HG03175 (cell line): ENCODE data around the gene PRRT1B.

Experiments used
- ATAC-seq: cut with Tn5 transposase; IDR thresholded peaks from one replicate; pipeline ENCODE4 v1.9.1; 2021; ENCODE audit warnings: mild to moderate bottlenecking, moderate library complexity; ENCODE audit not compliant: unreplicated experiment

PRRT1B gene

GRCh38 chr9:131594906-131595665, 49.8 kb downstream of the PRRT1B start:
- ATAC-seq = no peak

GRCh38 chr9:131595696-131596429, 50.5 kb downstream of the PRRT1B start:
- ATAC-seq = no peak

DNA sequence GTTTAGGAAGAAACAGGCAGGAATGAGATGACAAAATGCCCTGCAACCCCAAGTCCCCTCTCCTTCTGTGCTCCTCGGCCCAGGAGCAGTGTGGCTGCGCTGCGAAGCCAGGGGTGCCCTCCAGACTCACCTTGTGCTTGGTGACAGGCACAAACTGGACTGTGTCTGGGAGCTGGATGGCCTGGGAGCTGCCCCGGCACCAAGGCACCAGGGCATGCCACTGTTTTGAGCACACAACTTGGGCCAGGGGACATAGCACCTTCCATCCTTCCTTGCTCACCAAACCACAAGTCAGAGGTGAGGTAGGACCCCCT, 51.1 kb downstream of the PRRT1B start:
- ATAC-seq = no peak

- ATAC-seq = no peak
These were observed 51.9 kb downstream of the PRRT1B start for GRCh38 chr9:131597246-131597645.

GRCh38 chr9:131598121-131598520, 52.8 kb downstream of the PRRT1B start:
- ATAC-seq = no peak

- no peak for ATAC-seq
These were observed 56.4 kb downstream of the PRRT1B start for GRCh38 chr9:131601683-131602181.

GRCh38 chr9:131603199-131603598, 57.9 kb downstream of the PRRT1B start:
- no peak for ATAC-seq

DNA sequence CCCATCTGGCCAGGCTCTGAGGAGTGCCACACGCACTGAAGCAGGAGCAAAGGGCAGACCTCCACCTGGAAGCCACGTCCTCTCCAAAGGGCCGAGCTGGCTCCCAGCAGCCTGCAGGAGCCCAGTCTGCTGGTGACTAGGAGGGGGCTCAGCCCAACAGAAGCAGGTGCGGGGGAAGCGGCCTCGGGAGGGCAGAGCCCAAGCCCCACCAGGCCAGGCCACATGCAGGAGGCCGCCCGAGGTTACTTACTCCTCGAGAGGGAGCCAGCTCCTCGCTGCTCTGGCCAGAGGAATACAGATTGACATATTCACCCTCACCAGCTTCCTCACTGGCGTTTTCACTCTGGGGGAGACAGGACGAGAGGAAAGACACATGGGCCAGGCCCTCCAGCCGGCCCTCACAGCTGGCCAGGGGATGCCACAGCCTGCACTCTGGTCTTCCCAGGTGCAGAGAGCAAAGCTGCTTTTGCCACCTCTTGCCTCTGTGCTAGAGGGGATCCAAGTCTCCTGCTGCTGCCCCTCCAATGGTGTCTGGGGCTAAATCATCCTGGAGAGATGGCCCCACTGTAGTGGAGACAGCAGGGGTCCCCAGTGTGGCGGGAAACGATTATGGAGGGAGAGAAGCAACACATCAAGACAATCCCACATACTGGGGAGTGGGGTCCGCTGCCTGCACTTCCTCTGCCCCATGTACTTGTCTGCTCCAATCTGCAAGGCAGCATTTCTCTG, 58.6 kb downstream of the PRRT1B start:
- no peak for ATAC-seq

DNA sequence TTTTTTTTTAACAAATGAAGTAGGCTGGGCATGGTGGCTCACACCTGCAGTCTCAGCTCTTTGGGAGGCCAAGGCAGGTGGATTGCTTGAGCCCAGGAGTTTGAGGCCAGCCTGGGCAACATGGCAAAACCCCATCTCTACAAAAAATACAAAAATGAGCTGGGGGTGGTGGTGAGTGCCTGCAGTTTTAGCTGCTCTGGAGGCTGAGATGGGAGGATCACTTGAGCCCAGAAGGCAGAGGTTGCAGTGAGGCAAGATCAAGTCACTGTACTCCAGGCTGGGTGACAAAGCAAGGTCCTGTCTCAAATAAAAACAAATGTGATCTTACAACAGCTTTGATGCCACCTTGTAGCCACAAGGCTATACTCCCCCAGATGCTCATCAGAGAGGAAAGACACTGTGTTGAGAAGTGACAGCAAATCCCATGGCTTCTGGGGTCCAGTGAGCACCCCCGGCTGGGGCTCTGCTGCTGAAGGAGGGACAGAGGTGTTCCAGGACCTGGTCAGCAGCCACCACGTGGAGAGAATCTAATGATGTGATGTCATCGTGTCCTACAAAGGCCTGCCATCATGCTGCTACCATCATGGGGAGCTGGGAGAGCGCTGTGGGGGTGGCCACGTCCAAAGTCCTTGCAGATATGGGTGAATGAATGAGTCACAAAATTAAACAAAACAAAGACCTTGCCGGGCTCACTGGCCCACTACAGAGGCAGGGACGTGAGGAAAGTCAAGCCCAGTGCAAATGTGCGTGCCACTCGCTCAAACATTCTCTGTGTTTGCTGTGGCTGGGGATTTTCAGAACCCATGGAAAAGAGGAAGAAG, 60.7 kb downstream of the PRRT1B start:
- no peak for ATAC-seq

- no peak for ATAC-seq
These were observed 61.7 kb downstream of the PRRT1B start for GRCh38 chr9:131606896-131607567.

DNA sequence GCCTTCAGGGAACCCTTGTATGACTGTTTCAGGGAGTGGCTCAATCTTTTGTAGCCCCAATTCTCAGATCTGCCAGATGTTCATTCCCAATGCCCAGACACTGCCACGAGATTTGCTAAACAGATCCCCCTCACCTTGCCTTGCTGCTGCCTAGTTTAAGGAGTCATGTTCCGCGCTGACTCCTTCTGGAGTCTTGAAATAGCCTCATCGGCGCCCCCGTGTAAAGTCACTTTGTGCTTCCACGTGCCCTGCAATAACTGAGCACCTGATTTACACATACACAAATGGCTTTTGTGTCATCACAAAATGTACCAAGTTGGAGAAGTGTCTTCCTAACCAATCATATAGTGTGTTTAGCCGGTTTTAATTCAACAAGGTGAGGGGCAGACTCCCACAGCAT, 62.3 kb downstream of the PRRT1B start:
- no peak for ATAC-seq

DNA sequence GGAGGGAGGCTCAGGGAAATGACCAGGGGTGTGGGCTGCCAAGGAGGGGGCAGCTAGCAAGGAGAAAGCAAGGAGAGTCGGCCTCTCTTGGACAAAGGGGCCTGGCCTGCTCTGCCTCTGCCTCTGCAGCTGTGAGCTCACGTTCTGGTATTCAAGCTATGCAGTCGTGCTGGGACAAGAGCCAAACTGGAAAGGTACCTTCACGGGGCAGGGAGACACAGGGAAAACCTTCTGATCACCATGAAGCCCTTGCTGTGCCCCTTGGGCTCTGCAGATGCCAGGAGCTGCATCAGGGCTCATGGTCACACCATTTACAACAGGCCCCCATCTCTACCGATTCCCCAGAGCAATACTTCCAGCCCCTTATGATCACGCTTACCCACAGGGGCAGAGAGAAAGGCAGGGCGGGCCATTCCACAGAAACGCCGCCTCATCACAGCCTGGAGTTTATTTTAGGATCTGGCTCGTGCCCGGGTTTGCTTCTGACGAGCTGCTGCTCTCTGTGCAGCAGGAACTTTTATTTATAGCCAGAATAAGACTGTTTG, 63.2 kb downstream of the PRRT1B start:
- ATAC-seq = no peak
